ENCODE results near the gene GLT8D2.

DNA sequence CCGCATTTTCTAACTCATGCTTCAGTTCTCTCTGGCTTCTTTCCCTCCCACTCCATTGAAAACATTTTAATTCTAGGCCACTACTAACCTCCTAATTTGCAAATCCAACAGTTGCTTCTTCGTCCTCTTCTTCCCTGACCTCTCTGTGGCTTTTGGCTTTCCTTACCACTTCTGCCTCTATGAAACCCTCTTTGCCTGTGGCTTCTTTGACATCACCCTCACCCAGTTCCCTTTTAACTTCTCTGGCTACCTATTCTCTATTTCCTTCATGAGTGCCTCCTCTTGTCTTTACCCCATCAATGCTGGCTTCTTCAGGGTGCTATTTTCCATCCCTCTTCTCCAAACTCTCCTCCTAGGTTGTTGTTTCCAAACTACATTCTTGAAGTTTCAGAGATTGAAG, 10.0 kb upstream of the GLT8D2 start:
- TF ChIP-seq, protein P1, sequence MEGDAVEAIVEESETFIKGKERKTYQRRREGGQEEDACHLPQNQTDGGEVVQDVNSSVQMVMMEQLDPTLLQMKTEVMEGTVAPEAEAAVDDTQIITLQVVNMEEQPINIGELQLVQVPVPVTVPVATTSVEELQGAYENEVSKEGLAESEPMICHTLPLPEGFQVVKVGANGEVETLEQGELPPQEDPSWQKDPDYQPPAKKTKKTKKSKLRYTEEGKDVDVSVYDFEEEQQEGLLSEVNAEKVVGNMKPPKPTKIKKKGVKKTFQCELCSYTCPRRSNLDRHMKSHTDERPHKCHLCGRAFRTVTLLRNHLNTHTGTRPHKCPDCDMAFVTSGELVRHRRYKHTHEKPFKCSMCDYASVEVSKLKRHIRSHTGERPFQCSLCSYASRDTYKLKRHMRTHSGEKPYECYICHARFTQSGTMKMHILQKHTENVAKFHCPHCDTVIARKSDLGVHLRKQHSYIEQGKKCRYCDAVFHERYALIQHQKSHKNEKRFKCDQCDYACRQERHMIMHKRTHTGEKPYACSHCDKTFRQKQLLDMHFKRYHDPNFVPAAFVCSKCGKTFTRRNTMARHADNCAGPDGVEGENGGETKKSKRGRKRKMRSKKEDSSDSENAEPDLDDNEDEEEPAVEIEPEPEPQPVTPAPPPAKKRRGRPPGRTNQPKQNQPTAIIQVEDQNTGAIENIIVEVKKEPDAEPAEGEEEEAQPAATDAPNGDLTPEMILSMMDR (conservative IDR thresholded peaks at IDR 0.05; ENCODE audit: low read depth, low read length), result no peak
- no peak for TF ChIP-seq EZH2 (IDR thresholded peaks at IDR 0.05; ENCODE audit: borderline replicate concordance, low read depth, low read length, poor library complexity, severe bottlenecking)

Data from A673 (cell line).